PC-3 (cell line): ENCODE results near the gene GPX3. TPM values are rescaled to one million over a fixed set of nuclear protein-coding genes. Genes with fewer than 3 reads are reported as not detected.

ENCODE experiments used
- ATAC-seq: fragments of 200-7000 bp; cut with Tn5 transposase; 2 replicates; pipeline ENCODE4 v1.9.1; 2020; ENCODE audit warnings: mild to moderate bottlenecking, moderate library complexity
- BruUV-seq: library from RNA; stranded (reverse); fragments of 400-500 nt; replicated peaks from 2 replicates; lab custom pipeline; 2021; lab: Mats Ljungman, UMichigan
- CTCF ChIA-PET: fragments of 300-600 bp; sonication (Branson Sonifier 250); formaldehyde crosslinking; loops from one replicate; lab custom pipeline; 2022; ENCODE audit warnings: antibody characterized with exemption; lab: Charles Lee
- POLR2A ChIA-PET: fragments of 300-600 bp; sonication (Branson Sonifier 250); formaldehyde crosslinking; loops from one replicate; lab custom pipeline; 2022; ENCODE audit warnings: antibody characterized with exemption; ENCODE audit not compliant: unreplicated experiment; lab: Charles Lee
- DNase-seq: peaks from one replicate; pipeline ENCODE4 v3.0.0-alpha.2; 2015
- H2AFZ ChIP-seq: fragments of 300-600 bp; sonication (generic); 2 replicates; pipeline ENCODE4 v1.6.0; 2016; ENCODE audit warnings: antibody characterized with exemption, low read length
- H3F3A ChIP-seq: fragments of 300-600 bp; sonication (generic); one replicate; pipeline ENCODE4 v1.6.0; 2017; ENCODE audit warnings: antibody characterized with exemption, low read length, control low read depth, mild to moderate bottlenecking; ENCODE audit not compliant: unreplicated experiment
- H3K27ac ChIP-seq: fragments of 300-600 bp; sonication (generic); 2 replicates; pipeline ENCODE4 v1.5.1; 2016; ENCODE audit warnings: mild to moderate bottlenecking, low read length
- H3K27me3 ChIP-seq: fragments of 300-600 bp; sonication (generic); 2 replicates; pipeline ENCODE4 v1.6.1; 2016; ENCODE audit warnings: low read length, mixed read lengths
- H3K36me3 ChIP-seq: fragments of 300-600 bp; sonication (generic); 2 replicates; pipeline ENCODE4 v1.6.1; 2016; ENCODE audit warnings: low read depth, mixed run types, low read length, mixed read lengths
- H3K4me1 ChIP-seq: fragments of 300-600 bp; sonication (generic); 2 replicates; pipeline ENCODE4 v1.5.1; 2016; ENCODE audit warnings: low read length; ENCODE audit not compliant: insufficient read depth
- H3K4me2 ChIP-seq: fragments of 300-600 bp; sonication (generic); 2 replicates; pipeline ENCODE4 v1.6.0; 2016; ENCODE audit warnings: low read length
- H3K4me3 ChIP-seq: fragments of 300-600 bp; sonication (generic); 2 replicates; pipeline ENCODE4 v1.5.1; 2016; ENCODE audit warnings: mild to moderate bottlenecking, low read length, mixed read lengths
- H3K79me2 ChIP-seq: fragments of 300-600 bp; sonication (generic); 2 replicates; pipeline ENCODE4 v1.6.1; 2017; ENCODE audit warnings: low read length, mixed read lengths
- H3K9ac ChIP-seq: fragments of 300-600 bp; sonication (generic); 2 replicates; pipeline ENCODE4 v1.6.0; 2016; ENCODE audit warnings: mild to moderate bottlenecking, low read length
- H3K9me2 ChIP-seq: fragments of 300-600 bp; sonication (generic); replicated peaks from 2 replicates; pipeline ENCODE4 v1.6.1; 2016; ENCODE audit warnings: mixed run types, low read length, mixed read lengths
- H3K9me3 ChIP-seq: fragments of 300-600 bp; sonication (generic); 2 replicates; pipeline ENCODE4 v1.6.1; 2016; ENCODE audit warnings: low read length, mixed read lengths
- H4K20me1 ChIP-seq: fragments of 300-600 bp; sonication (generic); 2 replicates; pipeline ENCODE4 v1.6.1; 2016; ENCODE audit warnings: low read length, mixed read lengths
- CTCF ChIP-seq: fragments of 300-600 bp; sonication (generic); conservative IDR thresholded peaks from 2 replicates; pipeline ENCODE4 v1.5.1; 2017; ENCODE audit warnings: antibody characterized with exemption, low read depth, mild to moderate bottlenecking, low read length
- EZH2 ChIP-seq: fragments of 300-600 bp; sonication (generic); IDR thresholded peaks from one replicate; pipeline ENCODE4 v1.6.1; 2017; ENCODE audit warnings: antibody characterized with exemption, mild to moderate bottlenecking, low read length; ENCODE audit not compliant: unreplicated experiment
- EZH2phosphoT487 ChIP-seq: fragments of 300-600 bp; sonication (generic); IDR thresholded peaks from 2 replicates; pipeline ENCODE4 v1.6.1; 2018; ENCODE audit warnings: mild to moderate bottlenecking, antibody characterized with exemption, low read length, borderline replicate concordance
- intact Hi-C: fragments of 100-400 bp; cut with micrococcal nuclease; formaldehyde crosslinking; loops from 2 replicates; pipeline ENCODE4 v1.9.0; 2023
- total RNA-seq: library from RNA; depleted of rRNA; stranded (reverse); fragments of >200 nt; gene quantifications from 2 replicates; pipeline ENCODE4 v1.2.3, GENCODE V29; 2014

GPX3 gene
- total RNA-seq, 1 experiment from 2014 or later = not detected

- no peak overlapping the region for H3K9ac ChIP-seq
- H3K9me3 ChIP-seq = peaks cover 30% of the 10 kb centered on the region
- H4K20me1 ChIP-seq = no peaks in the 10 kb centered on the region
- DNase-seq (peak; percentile 48), ATAC-seq (peak; percentile 69)
- H3K79me2 ChIP-seq = no peaks in the 10 kb centered on the region
- H3K27ac ChIP-seq = no peak overlapping the region
- H3K9me2 ChIP-seq = no peaks in the 10 kb centered on the region
- H3F3A ChIP-seq = no peaks in the 10 kb centered on the region
- TF ChIP-seq EZH2phosphoT487 (no peak), EZH2 (no peak), CTCF (no peak)
- intact Hi-C loops = no loop called here
- no peaks in the 10 kb centered on the region for H3K36me3 ChIP-seq
- no TSS peak for BruUV-seq
- H3K4me2 ChIP-seq = no peak overlapping the region
- H3K4me3 ChIP-seq = no peak overlapping the region
- POLR2A ChIA-PET = no interaction called here
- H3K4me1 ChIP-seq = no peaks in the 10 kb centered on the region
- H3K27me3 ChIP-seq = no peaks in the 10 kb centered on the region
- CTCF ChIA-PET = no interaction called here
- H2AFZ ChIP-seq = no peak overlapping the region
Measured at GRCh38 chr5:150987746-150988145, 32.6 kb upstream of the GPX3 start.

- TF ChIP-seq CTCF (peak; percentile 52; the same call in 1 of the 2 replicates), EZH2 (no peak)
- Histone ChIP-seq H3K4me2 (no peak overlapping the region), H4K20me1 (no peaks in the 10 kb centered on the region), H3K9ac (no peak overlapping the region), H3K27me3 (no peaks in the 10 kb centered on the region), H3K27ac (no peak overlapping the region), H3K79me2 (no peaks in the 10 kb centered on the region), H2AFZ (no peak overlapping the region), H3K4me1 (no peaks in the 10 kb centered on the region), H3F3A (no peaks in the 10 kb centered on the region), H3K36me3 (no peaks in the 10 kb centered on the region), H3K4me3 (no peak overlapping the region), H3K9me3 (peaks cover 14% of the 10 kb centered on the region; the same call in 1 of the 2 replicates), H3K9me2 (no peaks in the 10 kb centered on the region)
- intact Hi-C loops = no loop called here
- peak; percentile 26 for DNase-seq
- ChIA-PET CTCF (interaction anchor here (0.5 kb wide), 1 partner anchor 288 kb away, joined by 3 read pairs; no protein-coding TSS in a partner anchor), POLR2A (no interaction called here)
- no peak for ATAC-seq
- BruUV-seq = no TSS peak
Measured at GRCh38 chr5:150989695-150990094, 30.7 kb upstream of the GPX3 start.

- intact Hi-C loops = no loop called here
- Histone ChIP-seq H3K4me3 (no peak overlapping the region), H3K9me2 (no peaks in the 10 kb centered on the region), H3K9ac (no peak overlapping the region), H2AFZ (no peak overlapping the region), H3K4me1 (no peaks in the 10 kb centered on the region), H3K4me2 (no peak overlapping the region), H3K79me2 (no peaks in the 10 kb centered on the region), H3F3A (no peaks in the 10 kb centered on the region), H3K36me3 (no peaks in the 10 kb centered on the region), H3K27me3 (no peaks in the 10 kb centered on the region), H4K20me1 (no peaks in the 10 kb centered on the region), H3K27ac (no peak overlapping the region), H3K9me3 (no peaks in the 10 kb centered on the region)
- DNase-seq = no peak
- no TSS peak for BruUV-seq
- no peak for ATAC-seq
- no peak for TF ChIP-seq EZH2phosphoT487
- TF ChIP-seq EZH2 = no peak
- TF ChIP-seq CTCF = no peak
- CTCF ChIA-PET = no interaction called here
- POLR2A ChIA-PET = no interaction called here
Measured at GRCh38 chr5:150992705-150993104, 27.7 kb upstream of the GPX3 start.
